GM18517 (cell line): Measurements from ENCODE around the gene PSENEN.
"Not testable (repeated sequence)": the region's sequence is repeated elsewhere in the genome, so short reads cannot be mapped to it uniquely, and the experiment has no call there.

Source experiments
- ATAC-seq: cut with Tn5 transposase; IDR thresholded peaks from one replicate; pipeline ENCODE4 v1.9.1; 2021; ENCODE audit warnings: mild to moderate bottlenecking, moderate library complexity; ENCODE audit not compliant: unreplicated experiment

Gene PSENEN

DNA sequence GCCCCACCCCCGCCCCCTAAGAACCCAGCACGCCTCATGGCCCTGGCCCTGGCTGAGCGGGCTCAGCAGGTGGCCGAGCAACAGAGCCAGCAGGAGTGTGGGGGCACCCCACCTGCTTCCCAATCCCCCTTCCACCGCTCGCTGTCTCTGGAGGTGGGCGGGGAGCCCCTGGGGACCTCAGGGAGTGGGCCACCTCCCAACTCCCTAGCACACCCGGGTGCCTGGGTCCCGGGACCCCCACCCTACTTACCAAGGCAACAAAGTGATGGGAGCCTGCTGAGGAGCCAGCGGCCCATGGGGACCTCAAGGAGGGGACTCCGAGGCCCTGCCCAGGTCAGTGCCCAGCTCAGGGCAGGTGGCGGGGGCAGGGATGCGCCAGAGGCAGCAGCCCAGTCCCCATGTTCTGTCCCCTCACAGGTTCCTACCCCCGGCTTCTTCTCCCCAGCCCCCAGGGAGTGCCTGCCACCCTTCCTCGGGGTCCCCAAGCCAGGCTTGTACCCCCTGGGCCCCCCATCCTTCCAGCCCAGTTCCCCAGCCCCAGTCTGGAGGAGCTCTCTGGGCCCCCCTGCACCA lies 41.9 kb downstream of the PSENEN start:
- no peak for ATAC-seq

GRCh38 chr19:35788205-35788960 lies 42.9 kb downstream of the PSENEN start:
- ATAC-seq, result no peak

GRCh38 chr19:35789195-35789977 lies 43.9 kb downstream of the PSENEN start:
- no peak for ATAC-seq

DNA sequence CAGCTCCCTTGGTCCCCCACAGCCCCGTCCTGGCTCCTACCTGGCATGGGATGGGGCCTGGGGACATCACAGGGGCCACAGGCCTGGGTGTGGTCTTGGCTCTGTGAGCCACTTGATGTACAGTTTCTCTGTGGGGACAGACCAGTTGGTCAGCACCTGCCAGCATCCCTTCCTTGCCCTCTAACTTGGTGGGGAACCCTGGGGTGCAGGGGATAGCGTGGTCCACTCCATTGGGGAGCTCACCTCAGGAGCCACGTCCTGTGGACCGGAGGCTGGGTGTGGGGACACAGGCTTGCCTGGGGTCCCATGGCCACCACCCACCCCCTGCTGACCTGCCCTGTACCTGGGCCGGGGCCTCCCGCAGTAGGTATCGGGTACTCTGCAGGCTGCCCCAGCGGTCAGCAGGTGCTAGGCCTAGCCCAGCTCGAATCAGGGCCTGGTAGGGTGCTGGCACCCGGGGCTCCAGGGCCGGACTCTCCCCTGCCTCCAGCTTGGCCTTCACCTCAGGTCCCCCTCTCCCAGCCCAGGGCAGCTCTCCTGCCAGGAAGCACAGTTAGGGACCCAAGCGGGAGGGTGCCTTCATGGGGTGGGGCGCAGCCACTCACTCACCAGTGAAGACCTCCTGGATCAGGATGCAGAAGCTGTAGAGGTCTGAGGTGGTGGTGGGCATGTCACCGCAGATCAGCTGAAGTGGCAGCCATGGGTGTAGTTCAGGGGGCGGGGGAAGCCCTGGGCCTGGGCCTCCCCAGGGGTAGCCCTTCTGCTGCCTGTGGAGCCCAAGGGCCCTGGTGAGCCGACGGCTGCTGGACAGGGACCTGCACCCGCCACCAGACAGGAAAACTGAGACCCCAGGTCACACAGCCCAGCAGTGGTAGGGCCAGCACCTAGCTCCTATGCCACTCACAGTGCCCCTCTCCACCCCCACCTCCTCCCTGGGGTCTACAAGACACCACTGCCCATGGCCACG lies 44.8 kb downstream of the PSENEN start:
- ATAC-seq, result no peak

- no peak for ATAC-seq
Observed at GRCh38 chr19:35790981-35791813, 45.7 kb downstream of the PSENEN start.

DNA sequence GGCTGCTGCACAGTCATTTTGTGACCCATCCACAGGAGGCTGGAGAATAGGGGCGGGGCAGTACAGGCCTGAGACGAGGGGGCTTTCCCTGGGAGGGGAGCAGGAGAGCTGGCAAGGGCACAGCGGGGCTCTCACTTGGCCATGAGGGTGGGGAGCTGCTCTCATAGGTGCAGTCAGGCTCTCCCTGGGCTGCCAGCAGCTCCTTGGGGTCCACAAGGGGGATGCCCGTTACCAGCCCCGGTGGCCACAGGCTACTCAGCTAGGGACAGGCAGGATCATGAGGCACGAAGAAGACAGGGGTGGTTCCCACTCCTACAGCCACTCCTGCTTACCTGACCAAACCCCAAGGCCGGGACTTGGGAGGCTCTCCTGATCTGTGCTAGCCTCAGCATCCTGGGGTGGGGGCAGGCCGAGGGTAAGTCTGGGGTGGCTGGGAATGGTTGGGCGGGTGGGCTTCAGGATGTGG lies 46.4 kb downstream of the PSENEN start:
- ATAC-seq, result no peak

DNA sequence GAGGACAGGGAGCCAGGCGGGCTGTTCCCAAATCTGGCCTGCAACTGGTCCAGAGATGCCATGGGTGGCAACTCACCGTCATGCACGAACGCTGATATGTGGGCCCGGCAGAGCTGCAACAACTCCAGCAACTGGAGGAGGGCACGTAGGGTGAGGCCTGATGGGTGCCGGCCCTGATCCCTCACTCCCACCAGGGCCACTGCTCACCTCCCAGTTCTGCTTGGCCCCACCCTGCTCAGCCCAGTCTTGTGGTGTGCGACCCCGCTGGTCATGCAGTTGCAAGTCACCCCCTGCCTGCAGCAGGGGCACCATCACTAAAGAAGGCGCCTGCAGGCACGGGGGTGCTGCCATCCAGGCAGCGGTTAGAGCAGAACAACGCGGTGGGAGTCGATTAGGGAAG lies 46.9 kb downstream of the PSENEN start:
- no peak for ATAC-seq

DNA sequence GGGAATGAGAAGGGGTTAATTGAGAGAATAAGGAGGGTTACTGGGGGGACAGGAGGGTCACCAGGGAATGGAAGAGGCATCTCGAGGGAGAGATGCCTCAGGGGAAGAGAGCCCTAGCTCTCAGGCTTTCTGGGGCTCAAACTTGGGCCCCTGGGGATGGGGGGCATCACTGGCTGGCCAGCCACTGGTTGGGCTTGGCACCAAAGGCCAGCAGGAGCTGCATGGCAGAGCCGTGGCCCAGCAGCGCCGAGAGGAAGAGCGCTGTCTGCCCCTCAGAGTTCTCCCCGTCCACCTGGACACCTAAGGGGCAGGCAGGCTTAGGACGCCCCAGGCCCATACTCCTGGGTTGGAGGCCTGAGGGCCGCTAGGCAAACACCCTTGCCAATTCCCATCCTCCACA lies 47.4 kb downstream of the PSENEN start:
- no peak for ATAC-seq

DNA sequence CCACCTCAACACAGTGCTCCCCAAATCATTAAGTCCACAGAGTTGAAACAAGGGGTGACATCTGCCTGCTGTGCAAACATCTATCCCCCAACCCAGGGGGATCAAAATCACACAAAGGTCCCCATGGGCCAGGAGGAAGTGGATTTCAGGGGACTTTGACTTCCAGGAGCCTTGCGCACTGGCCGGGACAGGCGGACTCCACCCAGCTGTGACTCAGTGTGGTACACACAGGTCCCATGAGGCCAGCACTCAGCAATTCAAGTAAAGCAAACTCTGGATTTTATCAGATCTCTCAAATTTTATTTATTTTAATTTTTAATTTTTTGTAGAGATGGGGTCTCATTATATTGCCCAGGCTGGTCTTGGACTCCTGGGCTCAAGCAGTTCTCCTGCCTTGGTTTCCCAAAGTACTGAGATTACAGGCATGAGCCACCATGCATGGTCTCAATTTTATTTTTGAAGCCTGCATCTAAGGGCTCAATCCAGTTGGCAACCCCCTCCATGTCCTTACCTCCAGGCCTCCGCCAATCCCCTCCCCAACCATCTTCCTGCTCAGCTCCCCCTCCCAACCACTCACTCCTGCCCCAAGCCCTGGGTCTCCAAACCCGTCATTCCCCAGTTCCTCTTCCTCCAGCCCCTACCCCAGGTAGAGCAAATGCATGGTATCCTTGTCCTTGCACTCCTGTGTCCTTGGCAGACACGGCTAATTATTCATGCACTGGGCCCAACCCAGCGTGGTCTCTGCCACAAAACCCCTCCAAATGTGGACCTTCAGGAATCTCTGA lies 48.1 kb downstream of the PSENEN start:
- ATAC-seq, result no peak

DNA sequence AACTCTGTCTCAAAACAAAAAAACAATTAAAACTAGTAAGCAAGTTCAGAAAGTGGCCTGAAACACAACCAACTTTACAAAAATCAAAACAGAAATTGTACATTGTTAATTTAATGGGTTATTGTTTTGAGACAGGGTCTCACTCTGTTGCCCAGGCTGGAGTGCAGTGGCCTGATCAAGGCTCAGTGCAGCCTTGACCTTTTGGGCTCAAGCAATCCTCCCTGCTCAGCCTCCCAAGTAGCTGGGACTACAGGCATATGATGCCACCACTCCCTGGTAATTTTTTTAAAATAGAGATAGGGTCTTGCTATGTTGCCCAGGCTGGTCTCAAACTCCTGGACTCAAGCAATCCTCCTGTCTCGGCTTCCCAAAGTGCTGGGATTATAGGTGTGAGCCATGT lies 50.1 kb downstream of the PSENEN start:
- not testable (repeated sequence) for ATAC-seq
